HCT116 (cell line): Measurements from ENCODE around the gene LRFN2. TPM values are rescaled to one million over a fixed set of nuclear protein-coding genes. Genes with fewer than 3 reads are reported as not detected.

Experiments used
- ATAC-seq: fragments of 200-7000 bp; cut with Tn5 transposase; 2 replicates; pipeline ENCODE4 v1.9.1; 2020; ENCODE audit warnings: mild to moderate bottlenecking, moderate library complexity
- BruUV-seq: library from RNA; stranded (reverse); fragments of 400-500 nt; replicated peaks from 2 replicates; lab custom pipeline; 2021; lab: Mats Ljungman, UMichigan
- CTCF ChIA-PET: fragments of 300-600 bp; sonication (Branson Sonifier 250); formaldehyde crosslinking; loops from one replicate; lab custom pipeline; 2021; ENCODE audit warnings: antibody characterized with exemption; lab: Charles Lee
- POLR2A ChIA-PET: fragments of 300-600, 350-600 bp; sonication (Branson Sonifier 250); formaldehyde crosslinking; loops from one replicate; lab custom pipeline; 2021; ENCODE audit warnings: antibody characterized with exemption; lab: Charles Lee
- RAD21 ChIA-PET, 2 experiments: fragments of 300-600 bp; sonication (Branson Sonifier 250); formaldehyde crosslinking; loops; one replicate each; lab custom pipeline; 2023; ENCODE audit warnings: low total read pairs in 2 of 2; ENCODE audit not compliant: uncharacterized antibody in 2 of 2, unreplicated experiment in 2 of 2, low non-redundant PET in 1 of 2; lab: Charles Lee
- DNase-seq: peaks from one replicate; pipeline ENCODE4 v3.0.0-alpha.2; 2010; ENCODE audit warnings: low read depth, low spot score
- H2AFZ ChIP-seq: fragments of 200-600 bp; shearing (Covaris generic), sonication (generic); 2 replicates; pipeline ENCODE4 v1.6.1; 2017; ENCODE audit warnings: low read depth, mixed run types, mixed read lengths, antibody characterized with exemption, low read length; ENCODE audit not compliant: poor library complexity, severe bottlenecking
- H3K27ac ChIP-seq: 2 replicates; pipeline ENCODE4 v1.5.1; 2012; ENCODE audit warnings: low read depth, low read length
- H3K27me3 ChIP-seq: fragments of 200-600 bp; sonication (generic); 2 replicates; pipeline ENCODE4 v1.6.1; 2016; ENCODE audit warnings: mixed run types, low read length, mixed read lengths; ENCODE audit not compliant: insufficient read depth
- H3K36me3 ChIP-seq, 2 experiments: fragments of 200-500 bp in 1 of 2; fragments of 200-600 bp in 1 of 2; sonication (Bioruptor generic) in 1 of 2; sonication (generic) in 1 of 2; 2 replicates each; pipeline versions ENCODE4 v1.5.1 to v1.6.1; 2014 to 2016; ENCODE audit warnings: low read length in 2 of 2, inconsistent platforms in 1 of 2, mixed read lengths in 1 of 2, mixed run types in 1 of 2; ENCODE audit not compliant: insufficient read depth in 2 of 2, control insufficient read depth in 1 of 2
- H3K4me1 ChIP-seq, 2 experiments: fragments of 200-600 bp in 1 of 2; sonication (generic) in 1 of 2; 2 replicates each; pipeline versions ENCODE4 v1.5.1 to v1.6.1; 2012 to 2017; ENCODE audit warnings: low read length in 2 of 2, inconsistent platforms in 1 of 2, mild to moderate bottlenecking in 1 of 2, mixed read lengths in 1 of 2, mixed run types in 1 of 2, moderate library complexity in 1 of 2; ENCODE audit not compliant: insufficient read depth in 2 of 2, control insufficient read depth in 1 of 2
- H3K4me2 ChIP-seq: fragments of 200-600 bp; sonication (generic); 2 replicates; pipeline ENCODE4 v1.6.1; 2017; ENCODE audit warnings: mixed run types, low read length, mixed read lengths
- H3K4me3 ChIP-seq, 2 experiments: fragments of 200-600 bp in 1 of 2; sonication (generic) in 1 of 2; replicated peaks in 1 of 2; 2 replicates each; pipeline ENCODE4 v1.5.1; 2011 to 2016; ENCODE audit warnings: low read length in 2 of 2, control low read depth in 1 of 2, low read depth in 1 of 2, mild to moderate bottlenecking in 1 of 2, mixed read lengths in 1 of 2, mixed run types in 1 of 2
- H3K79me2 ChIP-seq: fragments of 200-600 bp; sonication (generic); 2 replicates; pipeline ENCODE4 v1.6.1; 2017; ENCODE audit warnings: mild to moderate bottlenecking, mixed run types, low read length, moderate library complexity, mixed read lengths; ENCODE audit not compliant: insufficient read depth
- H3K9ac ChIP-seq: fragments of 200-600 bp; sonication (generic); 2 replicates; pipeline ENCODE4 v1.6.1; 2016; ENCODE audit warnings: low read length, mixed read lengths
- H3K9me2 ChIP-seq: fragments of 200-600 bp; sonication (generic), shearing (Covaris generic); 2 replicates; pipeline ENCODE4 v1.6.1; 2017; ENCODE audit warnings: mixed run types, mild to moderate bottlenecking, moderate library complexity; ENCODE audit not compliant: insufficient read depth
- H3K9me3 ChIP-seq, 2 experiments: fragments of 200-500 bp in 1 of 2; fragments of 200-600 bp in 1 of 2; sonication (Bioruptor generic) in 1 of 2; sonication (generic) in 1 of 2; 2 replicates each; pipeline ENCODE4 v1.6.1; 2014 to 2017; ENCODE audit warnings: low read length in 2 of 2, mixed read lengths in 2 of 2, inconsistent platforms in 1 of 2, low read depth in 1 of 2, mild to moderate bottlenecking in 1 of 2, mixed run types in 1 of 2, moderate library complexity in 1 of 2; ENCODE audit not compliant: control insufficient read depth in 1 of 2, insufficient read depth in 1 of 2
- H4K20me1 ChIP-seq: fragments of 200-600 bp; sonication (generic), shearing (Covaris generic); 2 replicates; pipeline ENCODE4 v1.6.1; 2017; ENCODE audit warnings: mixed run types, mild to moderate bottlenecking, moderate library complexity; ENCODE audit not compliant: insufficient read depth
- CBX3 ChIP-seq: IDR thresholded peaks from 2 replicates; pipeline ENCODE4 v1.6.1; 2012; ENCODE audit warnings: low read depth
- EGR1 ChIP-seq: IDR thresholded peaks from 2 replicates; pipeline ENCODE4 v1.6.1; 2012; ENCODE audit warnings: low read depth
- ELF1 ChIP-seq: IDR thresholded peaks from 2 replicates; pipeline ENCODE4 v1.6.1; 2012; ENCODE audit warnings: low read depth, borderline replicate concordance
- EZH2 ChIP-seq: fragments of 200-600 bp; sonication (generic); IDR thresholded peaks from 2 replicates; pipeline ENCODE4 v1.6.1; 2017; ENCODE audit warnings: antibody characterized with exemption, mixed run types
- EZH2phosphoT487 ChIP-seq: fragments of 200-600 bp; IDR thresholded peaks from 2 replicates; pipeline ENCODE4 v1.6.1; 2018; ENCODE audit warnings: antibody characterized with exemption, borderline replicate concordance
- JUND ChIP-seq: IDR thresholded peaks from 2 replicates; pipeline ENCODE4 v1.6.1; 2012
- POLR2A ChIP-seq: IDR thresholded peaks from 2 replicates; pipeline ENCODE4 v1.7.0; 2011; ENCODE audit warnings: borderline replicate concordance; ENCODE audit not compliant: insufficient read depth, insufficient read length; ENCODE audit errors: extremely low read depth
- SIN3A ChIP-seq: IDR thresholded peaks from 2 replicates; pipeline ENCODE4 v1.6.1; 2012; ENCODE audit warnings: low read depth
- YY1 ChIP-seq: IDR thresholded peaks from 2 replicates; pipeline ENCODE4 v1.6.1; 2011; ENCODE audit warnings: low read length, low read depth, moderate library complexity, mild to moderate bottlenecking; ENCODE audit not compliant: insufficient replicate concordance; ENCODE audit errors: extremely low read depth
- ZFX ChIP-seq: fragments of 450-650 bp; IDR thresholded peaks from 2 replicates; pipeline ENCODE4 v1.6.1; 2017
- intact Hi-C: fragments of 100-400 bp; cut with micrococcal nuclease; formaldehyde crosslinking; loops from 2 replicates; pipeline ENCODE4 v1.10.0; 2022
- total RNA-seq: library from RNA; stranded (reverse); gene quantifications from one replicate; pipeline ENCODE4 v1.2.1, GENCODE V29; 2021; ENCODE audit not compliant: unreplicated experiment
- TF ChIP-seq, protein P1 (sequence below): IDR thresholded peaks from 2 replicates; pipeline ENCODE4 v1.6.1; 2011; ENCODE audit warnings: mild to moderate bottlenecking, low read length, moderate library complexity; ENCODE audit not compliant: insufficient replicate concordance; ENCODE audit errors: extremely low read depth

LRFN2 gene
- total RNA-seq, 1 experiment from 2014 or later: not detected

DNA sequence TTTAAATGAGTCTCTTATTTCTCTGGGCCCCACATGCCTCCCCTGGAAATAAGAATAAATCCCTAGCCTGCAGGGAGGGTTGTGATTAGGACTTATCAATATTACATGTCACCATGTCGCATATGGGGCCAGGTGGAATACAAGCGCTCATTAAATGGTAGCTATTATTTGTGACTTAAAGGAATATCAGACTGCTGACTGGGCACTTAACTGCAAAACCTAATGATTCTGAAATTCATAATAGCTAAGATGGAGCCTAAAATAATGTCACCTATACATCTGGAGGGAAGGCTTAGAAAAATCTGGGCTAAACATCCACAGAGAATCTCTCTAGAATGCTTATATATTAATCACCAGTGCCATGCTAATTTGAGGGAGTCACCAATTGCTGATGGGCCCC lies 106.5 kb downstream of the LRFN2 start:
- TF ChIP-seq, protein P1, sequence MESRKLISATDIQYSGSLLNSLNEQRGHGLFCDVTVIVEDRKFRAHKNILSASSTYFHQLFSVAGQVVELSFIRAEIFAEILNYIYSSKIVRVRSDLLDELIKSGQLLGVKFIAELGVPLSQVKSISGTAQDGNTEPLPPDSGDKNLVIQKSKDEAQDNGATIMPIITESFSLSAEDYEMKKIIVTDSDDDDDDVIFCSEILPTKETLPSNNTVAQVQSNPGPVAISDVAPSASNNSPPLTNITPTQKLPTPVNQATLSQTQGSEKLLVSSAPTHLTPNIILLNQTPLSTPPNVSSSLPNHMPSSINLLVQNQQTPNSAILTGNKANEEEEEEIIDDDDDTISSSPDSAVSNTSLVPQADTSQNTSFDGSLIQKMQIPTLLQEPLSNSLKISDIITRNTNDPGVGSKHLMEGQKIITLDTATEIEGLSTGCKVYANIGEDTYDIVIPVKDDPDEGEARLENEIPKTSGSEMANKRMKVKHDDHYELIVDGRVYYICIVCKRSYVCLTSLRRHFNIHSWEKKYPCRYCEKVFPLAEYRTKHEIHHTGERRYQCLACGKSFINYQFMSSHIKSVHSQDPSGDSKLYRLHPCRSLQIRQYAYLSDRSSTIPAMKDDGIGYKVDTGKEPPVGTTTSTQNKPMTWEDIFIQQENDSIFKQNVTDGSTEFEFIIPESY: no peak
- TF ChIP-seq ZFX: no peak
- no peak for TF ChIP-seq CBX3
- no peak for TF ChIP-seq SIN3A
- TF ChIP-seq ELF1: no peak
- TF ChIP-seq YY1: no peak
- TF ChIP-seq EZH2: no peak
- no peak for TF ChIP-seq JUND
- DNase-seq (no peak), ATAC-seq (no peak)
- BruUV-seq: no TSS peak
- no peaks in the 10 kb centered on the region for H3K79me2 ChIP-seq
- POLR2A ChIA-PET: no interaction called here
- H3K4me2 ChIP-seq: no peak overlapping the region
- H2AFZ ChIP-seq: no peak overlapping the region
- no peaks in the 10 kb centered on the region for H3K9me3 ChIP-seq
- no peak overlapping the region for H3K4me3 ChIP-seq
- H3K4me1 ChIP-seq: no peaks in the 10 kb centered on the region
- no peak overlapping the region for H3K9ac ChIP-seq
- peaks cover 50% of the 10 kb centered on the region for H3K27me3 ChIP-seq
- CTCF ChIA-PET: no interaction called here
- no peaks in the 10 kb centered on the region for H3K9me2 ChIP-seq
- RAD21 ChIA-PET: no interaction called here
- no peak overlapping the region for H3K27ac ChIP-seq
- no peaks in the 10 kb centered on the region for H3K36me3 ChIP-seq
- no peaks in the 10 kb centered on the region for H4K20me1 ChIP-seq
- intact Hi-C loops: no loop called here

- DNase-seq (no peak), ATAC-seq (no peak)
- Histone ChIP-seq H3K4me2 (no peak overlapping the region), H2AFZ (no peak overlapping the region), H4K20me1 (no peaks in the 10 kb centered on the region), H3K9me2 (no peaks in the 10 kb centered on the region), H3K4me3 (no peak overlapping the region), H3K9me3 (no peaks in the 10 kb centered on the region), H3K27me3 (peaks cover 46% of the 10 kb centered on the region), H3K27ac (no peak overlapping the region), H3K79me2 (no peaks in the 10 kb centered on the region), H3K4me1 (no peaks in the 10 kb centered on the region), H3K36me3 (no peaks in the 10 kb centered on the region), H3K9ac (no peak overlapping the region)
- ChIA-PET RAD21 (no interaction called here), CTCF (no interaction called here), POLR2A (no interaction called here)
- TF ChIP-seq POLR2A (no peak), EZH2phosphoT487 (no peak), ELF1 (no peak), EGR1 (no peak)
- no TSS peak for BruUV-seq
- intact Hi-C loops: no loop called here
Measured at GRCh38 chr6:40479706-40480105, 107.5 kb downstream of the LRFN2 start.
